Measurements from ENCODE around the gene CDC34.

GRCh38 chr19:580274-580835, 48.8 kb downstream of the CDC34 start:
- TF ChIP-seq CTCF (IDR thresholded peaks at IDR 0.05) (no peak), POLR2A (IDR thresholded peaks at IDR 0.05) (no peak)
